Kidney capillary endothelial cell (primary cell): ENCODE results near the gene SPDYE5.
A peak's percentile ranks its signal among the peaks of the same experiment; 100 is the strongest.
"Not testable (repeated sequence)": the region's sequence is repeated elsewhere in the genome, so short reads cannot be mapped to it uniquely, and the experiment has no call there.

ENCODE experiments used
- DNase-seq: peaks from one replicate; pipeline ENCODE4 v3.0.0-alpha.2; 2018; ENCODE audit warnings: low spot score

The SPDYE5 gene, protein sequence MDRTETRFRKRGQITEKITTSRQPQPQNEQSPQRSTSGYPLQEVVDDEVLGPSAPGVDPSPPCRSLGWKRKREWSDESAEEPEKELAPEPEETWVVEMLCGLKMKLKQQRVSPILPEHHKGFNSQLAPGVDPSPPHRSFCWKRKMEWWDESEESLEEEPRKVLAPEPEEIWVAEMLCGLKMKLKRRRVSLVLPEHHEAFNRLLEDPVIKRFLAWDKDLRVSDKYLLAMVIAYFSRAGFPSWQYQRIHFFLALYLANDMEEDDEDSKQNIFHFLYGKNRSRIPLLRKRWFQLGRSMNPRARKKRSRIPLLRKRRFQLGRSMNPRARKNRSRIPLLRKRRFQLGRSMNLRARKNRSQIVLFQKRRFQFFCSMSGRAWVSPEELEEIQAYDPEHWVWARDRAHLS

GRCh38 chr7:75492020-75492419, at the start of gene SPDYE5:
Gene SPDYE5 (plus strand): TSS chr7:75492320. CDS start chr7:75494048, 1,728 bp downstream.
- DNase-seq, result not testable (repeated sequence)

DNA sequence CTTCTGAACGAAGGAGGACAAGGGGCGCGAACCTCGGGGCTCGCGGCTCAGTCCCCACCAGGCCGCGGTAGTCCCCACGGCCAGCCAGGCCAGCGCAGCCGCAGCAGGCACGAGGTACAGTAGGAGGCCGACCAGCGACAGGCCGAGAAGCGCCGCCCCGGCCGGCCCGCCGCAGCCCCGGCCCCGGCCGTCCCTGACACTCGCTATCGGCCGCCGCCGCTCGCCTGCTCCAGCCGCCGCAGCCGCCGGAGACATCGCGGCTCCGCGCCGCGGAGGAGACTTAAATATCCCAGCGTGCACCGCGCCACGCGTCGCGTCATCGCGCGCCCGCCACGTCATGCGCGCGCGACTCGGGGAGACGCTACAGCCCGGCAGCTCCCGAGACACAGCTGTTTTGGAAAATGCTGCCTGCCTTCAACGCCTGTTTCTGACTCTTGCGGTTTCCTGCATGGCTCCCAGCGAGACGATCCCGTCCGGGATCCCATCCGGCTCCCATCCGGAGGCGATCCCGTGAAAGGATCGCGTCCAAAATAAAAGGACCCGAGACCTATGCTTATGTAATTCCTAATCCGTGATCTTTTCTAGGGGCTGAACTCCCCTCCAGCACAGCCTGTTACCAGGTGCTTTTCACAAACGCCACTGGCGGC, 49.5 kb upstream of the SPDYE5 start:
- DNase-seq, result peak; percentile 7

- DNase-seq, result not testable (repeated sequence)
These were observed 42.2 kb upstream of the SPDYE5 start for GRCh38 chr7:75449946-75450345.

DNA sequence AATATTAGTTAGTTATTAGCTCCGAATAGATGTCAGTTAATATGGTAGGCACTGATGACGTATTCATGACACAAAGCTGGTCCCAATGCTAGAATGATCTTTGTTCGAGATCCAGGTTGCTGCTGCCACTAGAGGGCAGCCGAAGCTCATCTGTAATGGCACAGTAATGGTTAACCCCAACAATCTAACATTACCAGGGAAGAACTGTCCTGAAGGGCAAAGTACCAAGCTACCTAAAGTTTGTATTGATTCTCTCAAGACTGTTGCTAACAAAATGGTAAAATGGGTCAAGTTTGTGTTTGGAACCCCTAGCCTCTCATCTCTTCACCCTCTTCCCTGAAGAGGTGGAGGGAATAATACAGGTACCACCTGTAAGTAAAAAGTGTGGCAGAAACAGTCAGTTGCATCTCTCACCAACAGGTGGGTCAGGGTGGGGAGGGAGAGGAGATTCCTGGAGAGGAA, 39.6 kb upstream of the SPDYE5 start:
- DNase-seq, result not testable (repeated sequence)

GRCh38 chr7:75456403-75456802, 35.7 kb upstream of the SPDYE5 start:
- not testable (repeated sequence) for DNase-seq

DNA sequence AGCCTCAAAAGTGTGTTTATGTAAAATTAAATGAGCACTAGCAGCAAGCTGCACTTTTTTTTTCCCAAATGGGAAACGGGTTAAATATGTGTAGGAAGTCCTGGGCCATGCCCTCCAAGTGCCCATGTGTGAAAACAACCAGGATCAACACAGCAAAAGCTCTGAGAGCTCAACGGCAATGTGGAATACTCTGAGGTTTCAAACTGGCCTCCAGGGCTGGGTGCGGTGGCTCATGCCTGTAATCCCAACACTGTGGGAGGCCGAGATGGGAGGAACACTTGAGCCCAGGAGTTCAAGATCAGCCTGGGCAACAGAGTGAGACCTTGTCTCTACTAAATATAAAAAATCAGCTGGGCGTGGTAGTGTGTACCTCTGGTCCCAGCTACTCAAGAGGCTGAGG, 34.1 kb upstream of the SPDYE5 start:
- DNase-seq, result not testable (repeated sequence)

DNA sequence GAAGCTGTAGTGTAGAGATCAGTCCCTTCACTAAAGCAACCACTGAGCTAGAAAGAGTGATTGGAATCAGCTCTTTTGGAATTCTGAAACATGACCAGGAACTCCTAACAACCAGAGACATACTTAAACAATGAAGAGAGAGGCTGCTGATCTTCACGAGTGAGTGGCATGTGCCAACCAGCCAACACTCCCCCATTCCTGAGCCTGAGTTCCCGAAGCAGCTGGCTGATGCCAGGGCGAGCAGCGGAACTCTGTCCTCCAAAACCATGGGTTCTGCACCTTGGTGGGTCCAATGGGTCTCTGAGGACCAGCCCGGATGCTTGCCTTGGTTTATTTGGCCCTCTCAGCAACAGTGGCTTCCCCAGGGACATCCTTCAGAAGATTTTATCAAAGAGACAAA, 31.6 kb upstream of the SPDYE5 start:
- DNase-seq, result not testable (repeated sequence)

GRCh38 chr7:75470166-75470565, 22.0 kb upstream of the SPDYE5 start:
- DNase-seq, result not testable (repeated sequence)

DNA sequence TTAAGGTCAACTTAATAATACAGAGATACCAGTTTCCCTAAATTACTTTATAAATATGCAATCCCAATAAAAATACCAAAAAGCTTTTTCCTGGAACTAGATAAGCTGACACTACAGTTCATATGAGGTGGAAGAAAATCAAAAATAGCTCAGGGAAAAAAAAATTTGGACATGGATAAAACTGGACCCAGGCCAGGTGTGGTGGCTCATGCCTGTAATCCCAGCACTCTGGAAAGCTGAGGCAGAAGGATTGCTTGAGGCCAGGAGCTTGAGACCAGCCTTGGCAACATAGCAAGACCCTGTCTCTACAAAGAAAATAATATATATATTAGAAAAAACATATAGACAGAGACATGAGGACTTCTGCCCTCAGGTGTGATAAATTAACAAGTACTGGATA, 14.7 kb upstream of the SPDYE5 start:
- not testable (repeated sequence) for DNase-seq

- not testable (repeated sequence) for DNase-seq
These were observed 11.8 kb upstream of the SPDYE5 start for GRCh38 chr7:75480313-75480712.

- not testable (repeated sequence) for DNase-seq
These were observed 6.7 kb upstream of the SPDYE5 start for GRCh38 chr7:75485355-75485978.

DNA sequence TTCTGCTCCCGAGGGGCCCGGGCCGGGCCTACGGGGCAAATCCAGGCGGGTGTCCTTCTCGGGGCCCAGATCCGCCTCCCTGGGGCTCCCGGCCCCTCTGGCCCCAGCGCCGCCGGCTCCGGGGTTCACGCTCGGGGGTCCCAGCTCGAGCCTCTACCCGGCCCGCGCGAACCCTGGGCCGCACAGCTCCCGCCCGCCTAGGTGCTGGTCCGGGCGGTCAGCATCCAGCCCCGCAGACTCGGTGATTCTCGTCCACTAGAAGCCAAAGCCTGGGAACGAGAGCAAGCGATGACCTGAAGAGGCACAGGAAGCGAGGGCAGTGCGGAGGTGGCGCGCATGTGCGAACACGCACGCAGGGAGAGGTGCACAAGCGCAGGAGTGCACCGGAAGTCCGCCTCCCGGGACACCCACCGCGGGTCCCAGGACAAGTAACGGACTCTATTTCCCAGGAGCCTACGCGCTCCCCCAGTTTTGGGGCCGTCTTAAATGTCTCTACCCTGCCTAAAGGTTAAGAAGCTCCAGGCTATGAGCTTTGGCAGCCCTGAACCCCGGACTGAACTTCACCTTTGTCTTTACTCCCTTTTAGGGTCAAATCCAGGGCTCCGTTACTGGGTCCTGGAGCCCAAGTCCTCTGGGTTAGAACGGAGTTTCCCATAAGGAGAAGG, 6.0 kb upstream of the SPDYE5 start, which contains the start of gene POM121C:
Gene POM121C (minus strand): TSS at position 321 of the 665 bp plus-strand sequence. CDS start 44,803 bp downstream, outside the sequence.
- peak; percentile 79 for DNase-seq

- not testable (repeated sequence) for DNase-seq
These were observed 16.9 kb downstream of the SPDYE5 start for GRCh38 chr7:75509033-75509432.

- not testable (repeated sequence) for DNase-seq
These were observed 26.7 kb downstream of the SPDYE5 start for GRCh38 chr7:75518842-75519241.

- not testable (repeated sequence) for DNase-seq
These were observed 29.6 kb downstream of the SPDYE5 start for GRCh38 chr7:75521727-75522126.

GRCh38 chr7:75527224-75527722, 35.2 kb downstream of the SPDYE5 start:
- DNase-seq, result not testable (repeated sequence)

- no peak for DNase-seq
These were observed 39.3 kb downstream of the SPDYE5 start for GRCh38 chr7:75531359-75531821.

GRCh38 chr7:75532639-75533038, 40.5 kb downstream of the SPDYE5 start:
- DNase-seq, result no peak

DNA sequence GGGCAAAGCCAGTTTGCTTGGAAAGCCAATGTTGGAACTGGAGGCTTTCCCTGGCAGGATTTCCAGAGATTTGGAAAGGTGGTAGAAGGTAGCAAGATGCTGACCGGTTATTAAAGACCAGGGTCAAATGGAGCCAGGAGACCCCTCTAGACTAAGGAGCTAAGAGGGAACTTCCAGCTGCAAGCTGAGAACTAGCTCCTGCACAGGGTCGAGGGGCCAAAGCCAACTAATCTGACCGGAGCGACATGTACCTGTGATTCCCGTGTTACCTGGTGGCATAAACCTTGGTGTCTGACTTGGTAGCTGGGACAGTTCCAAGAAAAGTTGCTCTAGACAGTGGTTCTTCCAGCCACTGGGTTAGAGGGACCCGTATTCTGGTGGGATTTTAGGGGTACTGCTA, 41.8 kb downstream of the SPDYE5 start:
- DNase-seq, result no peak

DNA sequence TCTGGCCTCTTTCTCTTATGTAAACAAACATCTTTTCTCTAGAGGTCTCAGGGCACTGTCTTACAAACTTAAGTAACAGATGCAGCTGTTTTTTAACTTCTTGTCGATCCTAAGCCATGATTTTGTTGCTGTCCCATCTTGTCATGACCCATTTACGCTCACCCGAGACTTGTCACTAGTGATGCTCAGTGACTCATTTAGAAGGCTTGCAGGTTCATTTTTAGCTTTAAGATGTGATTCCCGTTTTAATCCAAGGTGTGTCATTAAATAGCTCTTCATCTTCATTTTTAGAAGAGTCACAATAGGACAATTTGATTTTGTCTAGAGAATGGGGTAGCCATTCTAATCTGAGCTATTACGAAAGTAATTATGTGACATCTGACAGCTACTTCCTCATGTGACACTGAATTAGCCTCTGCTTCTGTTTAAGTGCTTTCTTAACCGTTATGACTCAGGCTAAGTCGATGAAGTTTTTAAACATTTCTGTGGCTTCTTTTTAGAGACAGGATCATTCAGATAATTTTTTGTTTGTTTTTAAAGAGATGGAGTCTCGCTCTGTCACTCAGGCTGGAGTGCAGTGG, 42.7 kb downstream of the SPDYE5 start:
- DNase-seq, result no peak

GRCh38 chr7:75536491-75536890, 44.4 kb downstream of the SPDYE5 start:
- no peak for DNase-seq
